Liver (tissue), 3 donors: ENCODE measurements around the gene CD300LG.

Source experiments
- HNF4G ChIP-seq: IDR thresholded peaks from 2 replicates; pipeline ENCODE4 v1.6.1; 2016; ENCODE audit warnings: antibody characterized with exemption
- JUND ChIP-seq, 2 donors: IDR thresholded peaks; 2 replicates each; pipeline ENCODE4 v1.6.1; 2016; ENCODE audit warnings: antibody characterized with exemption in 2 of 2
- RAD21 ChIP-seq, 2 donors: IDR thresholded peaks; 2 replicates each; pipeline ENCODE4 v1.6.1; 2016; ENCODE audit warnings: antibody characterized with exemption in 2 of 2, mild to moderate bottlenecking in 2 of 2
- TAF1 ChIP-seq: conservative IDR thresholded peaks from 2 replicates; pipeline ENCODE4 v1.6.1; 2016; ENCODE audit warnings: antibody characterized with exemption, mild to moderate bottlenecking
- TF ChIP-seq, protein P1 (sequence below): fragments of 150-350 bp; IDR thresholded peaks from 2 replicates; pipeline ENCODE4 v1.5.1; 2017; ENCODE audit warnings: improper control_type of control experiment, low read depth, low read length; ENCODE audit not compliant: missing input control
- TF ChIP-seq, protein P2 (sequence below): IDR thresholded peaks from 2 replicates; pipeline ENCODE4 v1.6.1; 2016; ENCODE audit warnings: antibody characterized with exemption, mild to moderate bottlenecking
- TF ChIP-seq, protein P3 (sequence below): IDR thresholded peaks from 2 replicates; pipeline ENCODE4 v1.6.1; 2016; ENCODE audit warnings: antibody characterized with exemption
- donor health status: healthy.
- donor health status: healthy.

DNA sequence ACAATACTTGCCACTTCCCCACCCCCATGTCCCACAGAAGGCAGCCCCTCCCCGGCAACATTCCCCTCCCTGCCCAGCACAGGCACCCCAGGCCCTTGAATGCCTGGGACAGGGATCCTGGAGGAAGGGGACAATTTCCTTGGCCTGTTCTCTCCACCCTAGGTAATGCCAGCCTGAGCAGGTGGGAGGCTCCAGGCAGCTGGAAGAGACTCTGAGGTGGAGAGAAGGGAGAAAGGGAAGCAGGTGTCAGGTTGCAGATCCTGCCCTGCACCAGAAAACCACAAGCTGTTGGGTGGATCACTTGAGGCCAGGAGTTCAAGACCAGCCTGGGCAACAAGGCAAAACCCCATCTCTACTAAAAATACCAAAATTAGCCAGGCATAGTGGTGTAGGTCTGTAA, 51.5 kb downstream of the CD300LG start:
- TF ChIP-seq, protein P1, sequence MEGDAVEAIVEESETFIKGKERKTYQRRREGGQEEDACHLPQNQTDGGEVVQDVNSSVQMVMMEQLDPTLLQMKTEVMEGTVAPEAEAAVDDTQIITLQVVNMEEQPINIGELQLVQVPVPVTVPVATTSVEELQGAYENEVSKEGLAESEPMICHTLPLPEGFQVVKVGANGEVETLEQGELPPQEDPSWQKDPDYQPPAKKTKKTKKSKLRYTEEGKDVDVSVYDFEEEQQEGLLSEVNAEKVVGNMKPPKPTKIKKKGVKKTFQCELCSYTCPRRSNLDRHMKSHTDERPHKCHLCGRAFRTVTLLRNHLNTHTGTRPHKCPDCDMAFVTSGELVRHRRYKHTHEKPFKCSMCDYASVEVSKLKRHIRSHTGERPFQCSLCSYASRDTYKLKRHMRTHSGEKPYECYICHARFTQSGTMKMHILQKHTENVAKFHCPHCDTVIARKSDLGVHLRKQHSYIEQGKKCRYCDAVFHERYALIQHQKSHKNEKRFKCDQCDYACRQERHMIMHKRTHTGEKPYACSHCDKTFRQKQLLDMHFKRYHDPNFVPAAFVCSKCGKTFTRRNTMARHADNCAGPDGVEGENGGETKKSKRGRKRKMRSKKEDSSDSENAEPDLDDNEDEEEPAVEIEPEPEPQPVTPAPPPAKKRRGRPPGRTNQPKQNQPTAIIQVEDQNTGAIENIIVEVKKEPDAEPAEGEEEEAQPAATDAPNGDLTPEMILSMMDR, result no peak
- no peak for TF ChIP-seq HNF4G
- TF ChIP-seq RAD21 (IDR thresholded peaks at IDR 0.05), result no peak
- TF ChIP-seq JUND (IDR thresholded peaks at IDR 0.05), result no peak
- TF ChIP-seq TAF1, result no peak
- TF ChIP-seq, protein P2, sequence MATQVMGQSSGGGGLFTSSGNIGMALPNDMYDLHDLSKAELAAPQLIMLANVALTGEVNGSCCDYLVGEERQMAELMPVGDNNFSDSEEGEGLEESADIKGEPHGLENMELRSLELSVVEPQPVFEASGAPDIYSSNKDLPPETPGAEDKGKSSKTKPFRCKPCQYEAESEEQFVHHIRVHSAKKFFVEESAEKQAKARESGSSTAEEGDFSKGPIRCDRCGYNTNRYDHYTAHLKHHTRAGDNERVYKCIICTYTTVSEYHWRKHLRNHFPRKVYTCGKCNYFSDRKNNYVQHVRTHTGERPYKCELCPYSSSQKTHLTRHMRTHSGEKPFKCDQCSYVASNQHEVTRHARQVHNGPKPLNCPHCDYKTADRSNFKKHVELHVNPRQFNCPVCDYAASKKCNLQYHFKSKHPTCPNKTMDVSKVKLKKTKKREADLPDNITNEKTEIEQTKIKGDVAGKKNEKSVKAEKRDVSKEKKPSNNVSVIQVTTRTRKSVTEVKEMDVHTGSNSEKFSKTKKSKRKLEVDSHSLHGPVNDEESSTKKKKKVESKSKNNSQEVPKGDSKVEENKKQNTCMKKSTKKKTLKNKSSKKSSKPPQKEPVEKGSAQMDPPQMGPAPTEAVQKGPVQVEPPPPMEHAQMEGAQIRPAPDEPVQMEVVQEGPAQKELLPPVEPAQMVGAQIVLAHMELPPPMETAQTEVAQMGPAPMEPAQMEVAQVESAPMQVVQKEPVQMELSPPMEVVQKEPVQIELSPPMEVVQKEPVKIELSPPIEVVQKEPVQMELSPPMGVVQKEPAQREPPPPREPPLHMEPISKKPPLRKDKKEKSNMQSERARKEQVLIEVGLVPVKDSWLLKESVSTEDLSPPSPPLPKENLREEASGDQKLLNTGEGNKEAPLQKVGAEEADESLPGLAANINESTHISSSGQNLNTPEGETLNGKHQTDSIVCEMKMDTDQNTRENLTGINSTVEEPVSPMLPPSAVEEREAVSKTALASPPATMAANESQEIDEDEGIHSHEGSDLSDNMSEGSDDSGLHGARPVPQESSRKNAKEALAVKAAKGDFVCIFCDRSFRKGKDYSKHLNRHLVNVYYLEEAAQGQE, result no peak
- TF ChIP-seq, protein P3, sequence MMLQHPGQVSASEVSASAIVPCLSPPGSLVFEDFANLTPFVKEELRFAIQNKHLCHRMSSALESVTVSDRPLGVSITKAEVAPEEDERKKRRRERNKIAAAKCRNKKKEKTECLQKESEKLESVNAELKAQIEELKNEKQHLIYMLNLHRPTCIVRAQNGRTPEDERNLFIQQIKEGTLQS, result no peak
